Sigmoid colon (tissue), 7 donors: ENCODE measurements around the gene TSNAXIP1. TPM values are rescaled to one million over a fixed set of nuclear protein-coding genes. Genes with fewer than 3 reads are reported as not detected.

Source experiments
- DNase-seq: peaks from one replicate; pipeline ENCODE4 v3.0.0-alpha.2; 2019
- H3K27ac ChIP-seq, 4 donors: fragments of 200-600 bp; sonication (generic); one replicate each; pipeline ENCODE4 v1.5.1; 2016 to 2019; ENCODE audit warnings: mild to moderate bottlenecking in 1 of 4
- H3K27me3 ChIP-seq, 3 donors: fragments of 200-600 bp; sonication (generic); one replicate each; pipeline ENCODE4 v1.5.1; 2019; ENCODE audit warnings: mild to moderate bottlenecking in 1 of 3
- H3K36me3 ChIP-seq, 4 donors: fragments of 200-600 bp; sonication (generic); one replicate each; pipeline ENCODE4 v1.5.1; 2016 to 2019
- H3K4me1 ChIP-seq, 4 donors: fragments of 200-600 bp; sonication (generic); one replicate each; pipeline ENCODE4 v1.5.1; 2017 to 2019
- H3K4me3 ChIP-seq, 4 donors: fragments of 200-600 bp; sonication (generic); one replicate each; pipeline ENCODE4 v1.5.1; 2017 to 2019; ENCODE audit warnings: mild to moderate bottlenecking in 2 of 4, moderate library complexity in 1 of 4
- H3K9me3 ChIP-seq, 4 donors: fragments of 200-600 bp in 3 of 4; sonication (generic) in 3 of 4; one replicate each; pipeline versions ENCODE4 v1.5.1 to v1.6.1; 2013 to 2019
- CTCF ChIP-seq, 4 experiments: fragments of 450-650 bp in 3 of 4; fragments of 200-600 bp in 1 of 4; IDR thresholded peaks; one replicate each; pipeline ENCODE4 v1.5.1; 2016 to 2019; ENCODE audit warnings: antibody characterized with exemption in 4 of 4, mild to moderate bottlenecking in 3 of 4, moderate library complexity in 2 of 4
- EP300 ChIP-seq, 4 donors: sonication (generic); formaldehyde crosslinking; IDR thresholded peaks; one replicate each; pipeline ENCODE4 v1.6.1; 2017; ENCODE audit warnings: antibody characterized with exemption in 4 of 4
- POLR2A ChIP-seq, 2 donors: fragments of 450-650 bp; IDR thresholded peaks; one replicate each; pipeline ENCODE4 v1.6.1; 2016; ENCODE audit warnings: antibody characterized with exemption in 2 of 2, mild to moderate bottlenecking in 2 of 2, moderate library complexity in 2 of 2
- POLR2AphosphoS5 ChIP-seq, 4 donors: sonication (generic); formaldehyde crosslinking; IDR thresholded peaks; one replicate each; pipeline ENCODE4 v1.6.1; 2017; ENCODE audit warnings: antibody characterized with exemption in 4 of 4
- WGBS, 2 donors: extraction: QIAGEN DNeasy Blood & Tissue Kit; methylation state at CpG; one replicate each; pipeline ENCODE4 v1.1.7; 2013; 5-methylcytosine and 5-hydroxymethylcytosine counted together
- intact Hi-C: fragments of 100-400 bp; cut with DNase I; formaldehyde crosslinking; loops from one replicate; pipeline ENCODE4 v1.15.1; 2023
- polyA plus RNA-seq, 3 donors: library from polyadenylated mRNA; stranded (reverse); fragments of 200-250 nt; gene quantifications; one replicate each; pipeline ENCODE4 v1.2.3, GENCODE V29; 2013
- total RNA-seq, 4 donors: library from RNA; depleted of rRNA; stranded (reverse); fragments of >200 nt; gene quantifications; one replicate each; pipeline ENCODE4 v1.1.0, GENCODE V29; 2016
- donor health status: healthy with polysubstance abuse.
- donor health status: Bipolar disorder and iron deficiency.
- donor health status: healthy.

The TSNAXIP1 gene
- total and polyA plus RNA-seq, 7 donors, result 0.60 to 2.9 (median 1.4) TPM; not detected in 1

GRCh38 chr16:67822511-67822910 lies 15.8 kb downstream of the TSNAXIP1 start:
- H3K27me3 ChIP-seq, result no peaks in the 10 kb centered on the region
- H3K27ac ChIP-seq, result no peak overlapping the region
- 95 to 97% methylated on average over 2 of the region's 2 CpGs for WGBS, 2 donors
- no peak overlapping the region for H3K4me3 ChIP-seq
- H3K9me3 ChIP-seq, result no peaks in the 10 kb centered on the region
- TF ChIP-seq POLR2A (IDR thresholded peaks at IDR 0.05), result no peak
- TF ChIP-seq POLR2AphosphoS5 (IDR thresholded peaks at IDR 0.05), result no peak
- peaks cover 0 to 10% (median 3%) of the 10 kb centered on the region in 4 donors for H3K36me3 ChIP-seq
- no peak for DNase-seq
- intact Hi-C loops, result no loop called here
- H3K4me1 ChIP-seq, result no peaks in the 10 kb centered on the region

- 89 to 91% methylated on average over 8 of the region's 8 CpGs for WGBS, 2 donors
- no peaks in the 10 kb centered on the region for H3K9me3 ChIP-seq
- H3K4me3 ChIP-seq, result no peak overlapping the region
- intact Hi-C loops, result no loop called here
- peaks cover 9 to 36% (median 26%) of the 10 kb centered on the region in 4 donors for H3K36me3 ChIP-seq
- no peak for DNase-seq
- no peaks in the 10 kb centered on the region for H3K27me3 ChIP-seq
- no peak overlapping the region for H3K27ac ChIP-seq
- TF ChIP-seq EP300 (IDR thresholded peaks at IDR 0.05) (no peak), POLR2A (IDR thresholded peaks at IDR 0.05) (no peak), CTCF (IDR thresholded peaks at IDR 0.05) (no peak), POLR2AphosphoS5 (IDR thresholded peaks at IDR 0.05) (no peak)
- no peaks in the 10 kb centered on the region for H3K4me1 ChIP-seq
Measured at GRCh38 chr16:67825119-67825518, 18.4 kb downstream of the TSNAXIP1 start.

- intact Hi-C loops, result no loop called here
- no peak overlapping the region for H3K27ac ChIP-seq
- H3K4me3 ChIP-seq, result no peak overlapping the region
- H3K4me1 ChIP-seq, result no peaks in the 10 kb centered on the region
- no peaks in the 10 kb centered on the region for H3K9me3 ChIP-seq
- 93 to 95% methylated on average over 14 of the region's 14 CpGs for WGBS, 2 donors
- no peaks in the 10 kb centered on the region for H3K27me3 ChIP-seq
- DNase-seq, result no peak
- TF ChIP-seq POLR2AphosphoS5 (IDR thresholded peaks at IDR 0.05) (no peak), EP300 (IDR thresholded peaks at IDR 0.05) (no peak), POLR2A (IDR thresholded peaks at IDR 0.05) (no peak), CTCF (IDR thresholded peaks at IDR 0.05) (no peak)
- H3K36me3 ChIP-seq, result peaks cover 12 to 44% (median 30%) of the 10 kb centered on the region in 4 donors
Measured at GRCh38 chr16:67825906-67826305, 19.2 kb downstream of the TSNAXIP1 start.

DNA sequence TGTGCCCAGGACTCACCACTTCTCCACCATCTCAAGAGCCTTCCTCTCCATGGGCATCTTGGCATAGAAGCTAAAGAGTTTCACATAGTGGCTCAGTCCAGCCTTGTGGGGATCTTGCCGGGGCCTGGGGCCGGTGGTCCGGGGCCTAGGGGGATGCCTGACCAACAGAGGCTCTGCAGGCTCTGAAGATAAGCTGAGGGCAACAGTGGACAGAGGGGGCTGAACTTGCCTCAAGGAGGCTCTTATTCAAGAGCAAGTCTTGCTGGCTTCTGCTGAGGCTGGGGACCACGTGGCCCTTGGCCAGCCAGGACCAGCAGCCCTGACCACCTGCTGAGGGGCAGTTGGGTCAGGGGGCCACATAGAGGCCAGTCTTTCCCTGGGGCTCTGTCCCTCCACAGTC lies 22.0 kb downstream of the TSNAXIP1 start:
- no peak overlapping the region for H3K27ac ChIP-seq
- DNase-seq, result no peak
- TF ChIP-seq POLR2AphosphoS5 (IDR thresholded peaks at IDR 0.05) (no peak), POLR2A (IDR thresholded peaks at IDR 0.05) (no peak), EP300 (IDR thresholded peaks at IDR 0.05) (no peak), CTCF (IDR thresholded peaks at IDR 0.05) (no peak)
- no peaks in the 10 kb centered on the region for H3K27me3 ChIP-seq
- peaks cover 0 to 14% (median 11%) of the 10 kb centered on the region in 4 donors for H3K4me1 ChIP-seq
- WGBS, 2 donors, result 96% methylated on average over 4 of the region's 4 CpGs
- no peaks in the 10 kb centered on the region for H3K9me3 ChIP-seq
- H3K4me3 ChIP-seq, result no peak overlapping the region
- H3K36me3 ChIP-seq, result peaks cover 12 to 58% (median 33%) of the 10 kb centered on the region in 4 donors
- intact Hi-C loops, result no loop called here

- H3K4me3 ChIP-seq, result peak overlapping the region; percentile 72 to 99 (median 84)
- intact Hi-C loops, result no loop called here
- peaks cover 12 to 43% (median 27%) of the 10 kb centered on the region in 4 donors for H3K36me3 ChIP-seq
- DNase-seq, result no peak
- no peak for TF ChIP-seq CTCF (IDR thresholded peaks at IDR 0.05)
- TF ChIP-seq EP300 (IDR thresholded peaks at IDR 0.05), result no peak
- no peak for TF ChIP-seq POLR2A (IDR thresholded peaks at IDR 0.05)
- no peak for TF ChIP-seq POLR2AphosphoS5 (IDR thresholded peaks at IDR 0.05)
- H3K4me1 ChIP-seq, result peaks cover 0 to 19% (median 17%) of the 10 kb centered on the region in 4 donors
- no peaks in the 10 kb centered on the region for H3K9me3 ChIP-seq
- H3K27me3 ChIP-seq, result no peaks in the 10 kb centered on the region
- WGBS, 2 donors, result 1 to 7% methylated on average over 3 of the region's 3 CpGs
- H3K27ac ChIP-seq, result peak overlapping the region; percentile 80 to 84 (median 82)
Measured at GRCh38 chr16:67833030-67833414, 26.3 kb downstream of the TSNAXIP1 start.
